K562 (cell line): ENCODE results near the gene BCL3. TPM values are rescaled to one million over a fixed set of nuclear protein-coding genes. Genes with fewer than 3 reads are reported as not detected.

Source experiments
- BDP1 ChIP-seq: IDR thresholded peaks from 3 replicates; pipeline ENCODE4 v1.6.1; 2011; ENCODE audit not compliant: insufficient read length, insufficient read depth
- CUX1 ChIP-seq: fragments of 200-800 bp; sonication (Bioruptor generic); IDR thresholded peaks from 2 replicates; pipeline ENCODE4 v1.6.1; 2016; ENCODE audit warnings: missing genetic modification characterization, missing compliant biosample characterization
- GATA2 ChIP-seq: sonication (generic); formaldehyde crosslinking; IDR thresholded peaks from 2 replicates; pipeline ENCODE4 v1.4.0; 2020; ENCODE audit warnings: mild to moderate bottlenecking, missing genetic modification reagents
- NONO ChIP-seq, 2 experiments: fragments of 200-400 bp in 1 of 2; fragments of 450-650 bp in 1 of 2; formaldehyde crosslinking in 1 of 2; IDR thresholded peaks; 2 replicates each; pipeline ENCODE4 v1.6.1; 2017; ENCODE audit warnings: low read depth in 2 of 2, mild to moderate bottlenecking in 2 of 2, moderate library complexity in 2 of 2, low read length in 1 of 2
- RB1 ChIP-seq: fragments of 450-650 bp; IDR thresholded peaks from 2 replicates; pipeline ENCODE4 v1.6.1; 2017; ENCODE audit warnings: low read depth, mild to moderate bottlenecking
- RFX5 ChIP-seq: IDR thresholded peaks from 2 replicates; pipeline ENCODE4 v1.6.1; 2011; ENCODE audit warnings: low read depth, mild to moderate bottlenecking, improper control_type of control experiment, low read length
- RFX7 ChIP-seq: fragments of 250-450 bp; sonication (Bioruptor Pico); IDR thresholded peaks from 2 replicates; pipeline ENCODE4 v1.5.1; 2021; ENCODE audit warnings: mild to moderate bottlenecking
- SETDB1 ChIP-seq: IDR thresholded peaks from one replicate; pipeline ENCODE4 v1.6.1; 2012; ENCODE audit warnings: low read length, control low read depth, inconsistent platforms
- UBTF ChIP-seq, 2 experiments: IDR thresholded peaks; 2 replicates each; pipeline ENCODE4 v1.6.1; 2012; ENCODE audit warnings: improper control_type of control experiment in 2 of 2, low read depth in 2 of 2, low read length in 2 of 2, borderline replicate concordance in 1 of 2
- YY1 ChIP-seq, 3 experiments: IDR thresholded peaks; 2 replicates each; pipeline ENCODE4 v1.6.1; 2011; ENCODE audit warnings: low read length in 2 of 3, mild to moderate bottlenecking in 2 of 3, moderate library complexity in 2 of 3, borderline replicate concordance in 1 of 3, control low read depth in 1 of 3, low read depth in 1 of 3; ENCODE audit not compliant: insufficient read depth in 3 of 3, insufficient replicate concordance in 2 of 3, control insufficient read depth in 1 of 3, insufficient read length in 1 of 3; ENCODE audit errors: extremely low read depth in 1 of 3
- ZBTB49 ChIP-seq: sonication (generic); formaldehyde crosslinking; IDR thresholded peaks from 2 replicates; pipeline ENCODE4 v1.8.0; 2022; ENCODE audit warnings: missing genetic modification reagents, mild to moderate bottlenecking, borderline replicate concordance
- ZBTB9 ChIP-seq: fragments of 450-650 bp; formaldehyde crosslinking; IDR thresholded peaks from 2 replicates; pipeline ENCODE4 v1.4.0; 2020; ENCODE audit warnings: mild to moderate bottlenecking, moderate library complexity
- polyA plus RNA-seq, 8 experiments: library from polyadenylated mRNA; depleted of rRNA in 4 of 8; stranded (reverse) in 5 of 8; unstranded in 3 of 8; fragments of >200 nt; fragmentation: Nextera tagmentation in 2 of 8; fragmentation: Illumina TruSeq in 1 of 8; extraction: Ambion mirVana in 2 of 8; extraction: Trizol in 1 of 8; gene quantifications; 2 replicates each; pipeline versions ENCODE4 v1.2.1 to v1.2.3, GENCODE V29; 2011 to 2014; ENCODE audit warnings: inconsistent platforms in 1 of 8, missing spikeins in 1 of 8
- total RNA-seq, 7 experiments: library from RNA; depleted of rRNA in 6 of 7; stranded (reverse); fragments of >200 nt in 6 of 7; fragmentation: Illumina TruSeq in 2 of 7; extraction: Trizol in 2 of 7; gene quantifications; 2 replicates each; pipeline versions ENCODE4 v1.2.1 to v1.2.3, GENCODE V29; 2011 to 2021; ENCODE audit warnings: low replicate concordance in 1 of 7

BCL3 gene
- total and polyA plus RNA-seq, 9 of the 15 experiments (the other 6 are each of a cell fraction or from before 2014, with no cell fraction given), result 0.03 to 2.4 (median 0.50) TPM; not detected in 1

- TF ChIP-seq UBTF (IDR thresholded peaks at IDR 0.05; ENCODE audit: borderline replicate concordance in 1 of 2, low read depth in 2 of 2, low read length in 2 of 2) (no peak), SETDB1 (no peak), CUX1 (CRISPR knock-in tag) (no peak), GATA2 (CRISPR knock-in tag) (no peak), BDP1 (no peak), NONO (IDR thresholded peaks at IDR 0.05; ENCODE audit: low read depth in 2 of 2, low read length in 1 of 2) (no peak), RB1 (no peak), ZBTB9 (CRISPR knock-in tag) (no peak), ZBTB49 (CRISPR knock-in tag) (no peak), YY1 (IDR thresholded peaks at IDR 0.05; ENCODE audit: borderline replicate concordance in 1 of 3, control insufficient read depth in 1 of 3, extremely low read depth in 1 of 3, insufficient read depth in 3 of 3, insufficient read length in 1 of 3, insufficient replicate concordance in 2 of 3, low read depth in 1 of 3, low read length in 2 of 3) (peak in 1 of 3 experiments; percentile 53), RFX7 (CRISPR knock-in tag) (no peak), RFX5 (no peak)
Measured at GRCh38 chr19:44770550-44771257, 22.2 kb downstream of the BCL3 start (continued).
